ENCODE results near the gene CCDC3.
"Not testable (repeated sequence)": the region's sequence is repeated elsewhere in the genome, so short reads cannot be mapped to it uniquely, and the experiment has no call there.

Gene CCDC3

GRCh38 chr10:13001041-13001886 is at the start of gene CCDC3:
Gene CCDC3, minus strand, starts transcription at chr10:13001713. Its CDS starts 143 bp downstream, at chr10:13001570.
- no peak for DNase-seq (ENCODE audit: low read depth)

GRCh38 chr10:13051126-13051694 is 49.7 kb upstream of the CCDC3 start:
- DNase-seq (ENCODE audit: low read depth), result no peak

GRCh38 chr10:13049774-13050420 is 48.4 kb upstream of the CCDC3 start:
- DNase-seq (ENCODE audit: low read depth), result no peak

GRCh38 chr10:13048762-13049161 is 47.2 kb upstream of the CCDC3 start:
- DNase-seq (ENCODE audit: low read depth), result no peak

- no peak for DNase-seq (ENCODE audit: low read depth)
These were observed 46.2 kb upstream of the CCDC3 start for GRCh38 chr10:13047529-13048206.

GRCh38 chr10:13046851-13047528 is 45.5 kb upstream of the CCDC3 start:
- no peak for DNase-seq (ENCODE audit: low read depth)

- no peak for DNase-seq (ENCODE audit: low read depth)
These were observed 42.0 kb upstream of the CCDC3 start for GRCh38 chr10:13043520-13043919.

- no peak for DNase-seq (ENCODE audit: low read depth)
These were observed 38.2 kb upstream of the CCDC3 start for GRCh38 chr10:13039761-13040160.

- no peak for DNase-seq (ENCODE audit: low read depth)
These were observed 36.9 kb upstream of the CCDC3 start for GRCh38 chr10:13038391-13038790.

GRCh38 chr10:13037832-13038231 is 36.3 kb upstream of the CCDC3 start:
- no peak for DNase-seq (ENCODE audit: low read depth)

- no peak for DNase-seq (ENCODE audit: low read depth)
These were observed 35.3 kb upstream of the CCDC3 start for GRCh38 chr10:13036841-13037240.

GRCh38 chr10:13035731-13036130 is 34.2 kb upstream of the CCDC3 start:
- DNase-seq (ENCODE audit: low read depth), result not testable (repeated sequence)

GRCh38 chr10:13026873-13027272 is 25.4 kb upstream of the CCDC3 start:
- no peak for DNase-seq (ENCODE audit: low read depth)

- no peak for DNase-seq (ENCODE audit: low read depth)
These were observed 22.2 kb upstream of the CCDC3 start for GRCh38 chr10:13023754-13024153.

GRCh38 chr10:13019280-13019679 is 17.8 kb upstream of the CCDC3 start:
- no peak for DNase-seq (ENCODE audit: low read depth)

GRCh38 chr10:13018171-13018570 is 16.7 kb upstream of the CCDC3 start:
- DNase-seq (ENCODE audit: low read depth), result no peak

GRCh38 chr10:13016886-13017285 is 15.4 kb upstream of the CCDC3 start:
- DNase-seq (ENCODE audit: low read depth), result no peak

GRCh38 chr10:13016426-13016825 is 14.9 kb upstream of the CCDC3 start:
- peak; percentile 8 for DNase-seq (ENCODE audit: low read depth)

- DNase-seq (ENCODE audit: low read depth), result no peak
These were observed 4.5 kb upstream of the CCDC3 start for GRCh38 chr10:13006037-13006436.

GRCh38 chr10:13003759-13004158 is 2.2 kb upstream of the CCDC3 start:
- no peak for DNase-seq (ENCODE audit: low read depth)

- DNase-seq (ENCODE audit: low read depth), result no peak
These were observed 1.5 kb upstream of the CCDC3 start for GRCh38 chr10:13003004-13003403.

- DNase-seq (ENCODE audit: low read depth), result no peak
These were observed 337 bp upstream of the CCDC3 start for GRCh38 chr10:13001887-13002212.
